A549 (cell line): ENCODE results near the gene APBB3. TPM values are rescaled to one million over a fixed set of nuclear protein-coding genes. Genes with fewer than 3 reads are reported as not detected.

Experiments used
- ATAC-seq, 2 experiments: fragments of 200-7000 bp in 1 of 2; fragments of >200 bp in 1 of 2; cut with Nextera tagmentation in 1 of 2; cut with Tn5 transposase in 1 of 2; 3 replicates each; pipeline versions ENCODE4 v1.8.0 to v1.9.1; 2018 to 2020; ENCODE audit warnings: mild to moderate bottlenecking in 1 of 2, moderate library complexity in 1 of 2
- CTCF ChIA-PET: fragments of 300-600 bp; sonication (Branson Sonifier 250); formaldehyde crosslinking; extraction: SDS; loops from one replicate; lab custom pipeline; 2021; ENCODE audit warnings: antibody characterized with exemption, inconsistent platforms; lab: Yijun Ruan, JAX
- POLR2A ChIA-PET: fragments of 350-600 bp; formaldehyde crosslinking; extraction: SDS; loops from one replicate; lab custom pipeline; 2021; ENCODE audit warnings: antibody characterized with exemption, inconsistent platforms; lab: Yijun Ruan, JAX
- DNase-seq, 2 experiments: peaks; one replicate each; pipeline versions ENCODE4 v3.0.0 to v3.0.0-alpha.2; 2011 to 2016; ENCODE audit warnings: low read depth in 1 of 2, low spot score in 1 of 2
- FAIRE-seq: peaks from 2 replicates; lab custom pipeline; 2011; peaks lifted over from hg19 to GRCh38; lab: Jason Lieb, UNC
- H3K27ac ChIP-seq, 2 experiments: fragments of >200 bp; sonication (Bioruptor Twin); formaldehyde crosslinking; 3 replicates each; pipeline ENCODE4 v1.5.1; 2016 to 2017
- H3K4me1 ChIP-seq: fragments of >200 bp; sonication (Bioruptor Twin); formaldehyde crosslinking; 3 replicates; pipeline ENCODE4 v1.6.1; 2016
- H3K4me2 ChIP-seq: fragments of >200 bp; sonication (Bioruptor Twin); formaldehyde crosslinking; 3 replicates; pipeline ENCODE4 v1.6.1; 2016
- H3K4me3 ChIP-seq: fragments of >200 bp; sonication (Bioruptor Twin); formaldehyde crosslinking; 3 replicates; pipeline ENCODE4 v1.5.1; 2016
- H3K9me3 ChIP-seq: fragments of >200 bp; sonication (Bioruptor Twin); formaldehyde crosslinking; 3 replicates; pipeline ENCODE4 v1.6.1; 2016
- ATOH8 ChIP-seq: fragments of 250-450 bp; sonication (Bioruptor Pico); IDR thresholded peaks from 2 replicates; pipeline ENCODE4 v1.5.0; 2020; ENCODE audit warnings: low read depth, mild to moderate bottlenecking, moderate library complexity
- BHLHE40 ChIP-seq: IDR thresholded peaks from 2 replicates; pipeline ENCODE4 v1.6.1; 2012; ENCODE audit warnings: low read depth, low read length, inconsistent platforms
- CEBPB ChIP-seq, 2 experiments: fragments of >200 bp in 1 of 2; sonication (Bioruptor Twin) in 1 of 2; formaldehyde crosslinking in 1 of 2; IDR thresholded peaks; 2 replicates each; pipeline ENCODE4 v1.6.1; 2012 to 2016
- CHD4 ChIP-seq: fragments of 200-600 bp; sonication (generic); IDR thresholded peaks from 2 replicates; pipeline ENCODE4 v1.6.1; 2016; ENCODE audit warnings: antibody characterized with exemption, mild to moderate bottlenecking, borderline replicate concordance
- EHF ChIP-seq: fragments of 250-450 bp; sonication (Bioruptor Pico); IDR thresholded peaks from 2 replicates; pipeline ENCODE4 v1.5.0; 2020; ENCODE audit warnings: mild to moderate bottlenecking
- EHMT2 ChIP-seq: fragments of 200-600 bp; sonication (generic); IDR thresholded peaks from 2 replicates; pipeline ENCODE4 v1.6.1; 2016; ENCODE audit warnings: antibody characterized with exemption, low read depth, mild to moderate bottlenecking, moderate library complexity
- ELK1 ChIP-seq: fragments of 150-350 bp; IDR thresholded peaks from 2 replicates; pipeline ENCODE4 v1.6.1; 2014; ENCODE audit warnings: low read depth, mild to moderate bottlenecking, low read length
- ESRRA ChIP-seq: fragments of 150-350 bp; IDR thresholded peaks from 2 replicates; pipeline ENCODE4 v1.6.1; 2014; ENCODE audit warnings: mild to moderate bottlenecking, low read length, borderline replicate concordance
- FOXS1 ChIP-seq: fragments of 250-450 bp; sonication (Bioruptor Pico); IDR thresholded peaks from 2 replicates; pipeline ENCODE4 v1.5.0; 2020; ENCODE audit warnings: mild to moderate bottlenecking, moderate library complexity
- GATA3 ChIP-seq: IDR thresholded peaks from 2 replicates; pipeline ENCODE4 v1.6.1; 2012; ENCODE audit warnings: borderline replicate concordance
- JUN ChIP-seq, 2 experiments: fragments of >200 bp; sonication (Bioruptor Twin); formaldehyde crosslinking; IDR thresholded peaks; 2 replicates in 1 of 2; 3 replicates in 1 of 2; pipeline ENCODE4 v1.6.1; 2016 to 2017
- MAX ChIP-seq: IDR thresholded peaks from 2 replicates; pipeline ENCODE4 v1.6.1; 2012
- MYC ChIP-seq: IDR thresholded peaks from 2 replicates; pipeline ENCODE4 v1.6.1; 2012; ENCODE audit warnings: mild to moderate bottlenecking, inconsistent platforms, low read length, improper control_type of control experiment, borderline replicate concordance
- NFE2L2 ChIP-seq: fragments of 150-350 bp; conservative IDR thresholded peaks from 2 replicates; pipeline ENCODE4 v1.6.1; 2014; ENCODE audit warnings: low read length
- NR3C1 ChIP-seq: fragments of >200 bp; sonication (Bioruptor Twin); formaldehyde crosslinking; IDR thresholded peaks from 3 replicates; pipeline ENCODE4 v1.6.1; 2017
- PHF8 ChIP-seq: fragments of 200-600 bp; sonication (generic); IDR thresholded peaks from 2 replicates; pipeline ENCODE4 v1.6.1; 2016; ENCODE audit warnings: low read depth, mild to moderate bottlenecking, antibody characterized with exemption, moderate library complexity, borderline replicate concordance
- RAD21 ChIP-seq, 2 experiments: fragments of >200 bp in 1 of 2; sonication (Bioruptor Twin) in 1 of 2; formaldehyde crosslinking in 1 of 2; IDR thresholded peaks in 1 of 2; conservative IDR thresholded peaks in 1 of 2; 2 replicates in 1 of 2; 3 replicates in 1 of 2; pipeline ENCODE4 v1.6.1; 2012 to 2018; ENCODE audit warnings: inconsistent platforms in 1 of 2
- RNF2 ChIP-seq: fragments of 200-600 bp; sonication (generic); IDR thresholded peaks from 2 replicates; pipeline ENCODE4 v1.6.1; 2016; ENCODE audit warnings: low read depth, mild to moderate bottlenecking, antibody characterized with exemption, moderate library complexity, borderline replicate concordance
- SMC3 ChIP-seq: fragments of >200 bp; sonication (Bioruptor Twin); formaldehyde crosslinking; IDR thresholded peaks from 3 replicates; pipeline ENCODE4 v1.6.1; 2018; ENCODE audit warnings: inconsistent platforms
- SREBF2 ChIP-seq: fragments of 450-650 bp; IDR thresholded peaks from 2 replicates; pipeline ENCODE4 v1.6.1; 2014; ENCODE audit warnings: mild to moderate bottlenecking, moderate library complexity
- TFCP2L1 ChIP-seq: fragments of 250-450 bp; sonication (Bioruptor Pico); IDR thresholded peaks from 2 replicates; pipeline ENCODE4 v1.5.0; 2021; ENCODE audit warnings: mild to moderate bottlenecking
- ZC3H11A ChIP-seq: fragments of 450-650 bp; IDR thresholded peaks from 2 replicates; pipeline ENCODE4 v1.6.1; 2014; ENCODE audit warnings: antibody characterized with exemption, mild to moderate bottlenecking
- WGBS: methylation state at CpG from one replicate; pipeline ENCODE4 v1.1.6; 2017; ENCODE audit errors: missing lambda C conversion rate; 5-methylcytosine and 5-hydroxymethylcytosine counted together
- polyA plus RNA-seq, 4 experiments: library from polyadenylated mRNA; depleted of rRNA in 3 of 4; stranded (reverse); fragments of >200 nt; fragmentation: RNase III in 1 of 4; extraction: RNeasy Plus Mini Kit Qiagen cat#74134 plus additional on column Dnase treatment in 1 of 4; gene quantifications; 2 replicates in 3 of 4; 3 replicates in 1 of 4; pipeline ENCODE4 v1.2.3, GENCODE V29; 2011 to 2017

APBB3 gene
- polyA plus RNA-seq, 2 of the 4 experiments (the other 2 are of a cell fraction): 9.4 to 11.7 TPM

- POLR2A ChIA-PET: no interaction called here
- 53% methylated on average over 4 of the region's 4 CpGs for WGBS
- Histone ChIP-seq H3K4me2 (no peak overlapping the region), H3K4me3 (no peak overlapping the region), H3K9me3 (no peaks in the 10 kb centered on the region), H3K4me1 (0 out of 3 replicates have a peak, but pooled peaks cover 3% of the 10 kb centered on the region), H3K27ac (no peak overlapping the region)
- ATAC-seq (no peak), DNase-seq (no peak), FAIRE-seq (no peak)
- TF ChIP-seq CEBPB (IDR thresholded peaks at IDR 0.05) (no peak), RNF2 (no peak), MYC (no peak), BHLHE40 (no peak), ELK1 (no peak), EHMT2 (no peak), EHF (CRISPR knock-in tag) (no peak), MAX (no peak), NFE2L2 (no peak), NR3C1 (no peak), ESRRA (no peak), FOXS1 (CRISPR knock-in tag) (no peak), ZC3H11A (no peak)
- CTCF ChIA-PET: no interaction called here
These were observed 37.7 kb upstream of the APBB3 start for GRCh38 chr5:140602147-140602546.

- H3K4me1 ChIP-seq: no peaks in the 10 kb centered on the region
- no peak for ATAC-seq
- POLR2A ChIA-PET: no interaction called here
- no peak for TF ChIP-seq JUN (IDR thresholded peaks at IDR 0.05)
- no peak for TF ChIP-seq MAX
- no peak for TF ChIP-seq NFE2L2
- no peak for TF ChIP-seq FOXS1 (CRISPR knock-in tag)
- TF ChIP-seq ESRRA: no peak
- no peak for TF ChIP-seq GATA3
- TF ChIP-seq SREBF2: no peak
- TF ChIP-seq ATOH8 (CRISPR knock-in tag): no peak
- TF ChIP-seq TFCP2L1 (CRISPR knock-in tag): no peak
- no peak for TF ChIP-seq PHF8
- TF ChIP-seq CHD4: no peak
- no peak for TF ChIP-seq SMC3
- TF ChIP-seq ELK1: no peak
- no peak for TF ChIP-seq RAD21 (conservative IDR thresholded peaks at IDR 0.05 in 1 of 2, IDR thresholded peaks at IDR 0.05 in 1 of 2)
- TF ChIP-seq, all 56 proteins: peak for 0
- Histone ChIP-seq H3K9me3 (no peaks in the 10 kb centered on the region), H3K27ac (no peak overlapping the region), H3K4me3 (no peak overlapping the region), H3K4me2 (no peak overlapping the region)
- DNase-seq (no peak), FAIRE-seq (no peak)
- CTCF ChIA-PET: interaction anchor here (1.3 to 1.7 kb wide), 2 partner anchors 9 to 228 kb away, joined by 3 to 4 read pairs; no protein-coding TSS in a partner anchor
These were observed 35.7 kb upstream of the APBB3 start for GRCh38 chr5:140600096-140600495.
